HCT116 (cell line): ENCODE measurements around the gene SART1. TPM values are rescaled to one million over a fixed set of nuclear protein-coding genes. Genes with fewer than 3 reads are reported as not detected.

Experiments
- ATAC-seq: fragments of 200-7000 bp; cut with Tn5 transposase; 2 replicates; pipeline ENCODE4 v1.9.1; 2020; ENCODE audit warnings: mild to moderate bottlenecking, moderate library complexity
- BruUV-seq: library from RNA; stranded (reverse); fragments of 400-500 nt; replicated peaks from 2 replicates; lab custom pipeline; 2021; lab: Mats Ljungman, UMichigan
- CTCF ChIA-PET: fragments of 300-600 bp; sonication (Branson Sonifier 250); formaldehyde crosslinking; loops from one replicate; lab custom pipeline; 2021; ENCODE audit warnings: antibody characterized with exemption; lab: Charles Lee
- POLR2A ChIA-PET: fragments of 300-600, 350-600 bp; sonication (Branson Sonifier 250); formaldehyde crosslinking; loops from one replicate; lab custom pipeline; 2021; ENCODE audit warnings: antibody characterized with exemption; lab: Charles Lee
- RAD21 ChIA-PET, 2 experiments: fragments of 300-600 bp; sonication (Branson Sonifier 250); formaldehyde crosslinking; loops; one replicate each; lab custom pipeline; 2023; ENCODE audit warnings: low total read pairs in 2 of 2; ENCODE audit not compliant: uncharacterized antibody in 2 of 2, unreplicated experiment in 2 of 2, low non-redundant PET in 1 of 2; lab: Charles Lee
- DNase-seq: peaks from one replicate; pipeline ENCODE4 v3.0.0-alpha.2; 2010; ENCODE audit warnings: low read depth, low spot score
- H2AFZ ChIP-seq: fragments of 200-600 bp; shearing (Covaris generic), sonication (generic); 2 replicates; pipeline ENCODE4 v1.6.1; 2017; ENCODE audit warnings: low read depth, mixed run types, mixed read lengths, antibody characterized with exemption, low read length; ENCODE audit not compliant: poor library complexity, severe bottlenecking
- H3K27ac ChIP-seq: 2 replicates; pipeline ENCODE4 v1.5.1; 2012; ENCODE audit warnings: low read depth, low read length
- H3K27me3 ChIP-seq: fragments of 200-600 bp; sonication (generic); 2 replicates; pipeline ENCODE4 v1.6.1; 2016; ENCODE audit warnings: mixed run types, low read length, mixed read lengths; ENCODE audit not compliant: insufficient read depth
- H3K36me3 ChIP-seq, 2 experiments: fragments of 200-500 bp in 1 of 2; fragments of 200-600 bp in 1 of 2; sonication (Bioruptor generic) in 1 of 2; sonication (generic) in 1 of 2; 2 replicates each; pipeline versions ENCODE4 v1.5.1 to v1.6.1; 2014 to 2016; ENCODE audit warnings: low read length in 2 of 2, inconsistent platforms in 1 of 2, mixed read lengths in 1 of 2, mixed run types in 1 of 2; ENCODE audit not compliant: insufficient read depth in 2 of 2, control insufficient read depth in 1 of 2
- H3K4me1 ChIP-seq, 2 experiments: fragments of 200-600 bp in 1 of 2; sonication (generic) in 1 of 2; 2 replicates each; pipeline versions ENCODE4 v1.5.1 to v1.6.1; 2012 to 2017; ENCODE audit warnings: low read length in 2 of 2, inconsistent platforms in 1 of 2, mild to moderate bottlenecking in 1 of 2, mixed read lengths in 1 of 2, mixed run types in 1 of 2, moderate library complexity in 1 of 2; ENCODE audit not compliant: insufficient read depth in 2 of 2, control insufficient read depth in 1 of 2
- H3K4me2 ChIP-seq: fragments of 200-600 bp; sonication (generic); 2 replicates; pipeline ENCODE4 v1.6.1; 2017; ENCODE audit warnings: mixed run types, low read length, mixed read lengths
- H3K4me3 ChIP-seq, 2 experiments: fragments of 200-600 bp in 1 of 2; sonication (generic) in 1 of 2; replicated peaks in 1 of 2; 2 replicates each; pipeline ENCODE4 v1.5.1; 2011 to 2016; ENCODE audit warnings: low read length in 2 of 2, control low read depth in 1 of 2, low read depth in 1 of 2, mild to moderate bottlenecking in 1 of 2, mixed read lengths in 1 of 2, mixed run types in 1 of 2
- H3K79me2 ChIP-seq: fragments of 200-600 bp; sonication (generic); 2 replicates; pipeline ENCODE4 v1.6.1; 2017; ENCODE audit warnings: mild to moderate bottlenecking, mixed run types, low read length, moderate library complexity, mixed read lengths; ENCODE audit not compliant: insufficient read depth
- H3K9ac ChIP-seq: fragments of 200-600 bp; sonication (generic); 2 replicates; pipeline ENCODE4 v1.6.1; 2016; ENCODE audit warnings: low read length, mixed read lengths
- H3K9me2 ChIP-seq: fragments of 200-600 bp; sonication (generic), shearing (Covaris generic); 2 replicates; pipeline ENCODE4 v1.6.1; 2017; ENCODE audit warnings: mixed run types, mild to moderate bottlenecking, moderate library complexity; ENCODE audit not compliant: insufficient read depth
- H3K9me3 ChIP-seq, 2 experiments: fragments of 200-500 bp in 1 of 2; fragments of 200-600 bp in 1 of 2; sonication (Bioruptor generic) in 1 of 2; sonication (generic) in 1 of 2; 2 replicates each; pipeline ENCODE4 v1.6.1; 2014 to 2017; ENCODE audit warnings: low read length in 2 of 2, mixed read lengths in 2 of 2, inconsistent platforms in 1 of 2, low read depth in 1 of 2, mild to moderate bottlenecking in 1 of 2, mixed run types in 1 of 2, moderate library complexity in 1 of 2; ENCODE audit not compliant: control insufficient read depth in 1 of 2, insufficient read depth in 1 of 2
- H4K20me1 ChIP-seq: fragments of 200-600 bp; sonication (generic), shearing (Covaris generic); 2 replicates; pipeline ENCODE4 v1.6.1; 2017; ENCODE audit warnings: mixed run types, mild to moderate bottlenecking, moderate library complexity; ENCODE audit not compliant: insufficient read depth
- POLR2A ChIP-seq: IDR thresholded peaks from 2 replicates; pipeline ENCODE4 v1.7.0; 2011; ENCODE audit warnings: borderline replicate concordance; ENCODE audit not compliant: insufficient read depth, insufficient read length; ENCODE audit errors: extremely low read depth
- SIN3A ChIP-seq: IDR thresholded peaks from 2 replicates; pipeline ENCODE4 v1.6.1; 2012; ENCODE audit warnings: low read depth
- SRF ChIP-seq: IDR thresholded peaks from 2 replicates; pipeline ENCODE4 v1.6.1; 2012; ENCODE audit warnings: low read depth
- YY1 ChIP-seq: IDR thresholded peaks from 2 replicates; pipeline ENCODE4 v1.6.1; 2011; ENCODE audit warnings: low read length, low read depth, moderate library complexity, mild to moderate bottlenecking; ENCODE audit not compliant: insufficient replicate concordance; ENCODE audit errors: extremely low read depth
- ZFX ChIP-seq: fragments of 450-650 bp; IDR thresholded peaks from 2 replicates; pipeline ENCODE4 v1.6.1; 2017
- ZNF274 ChIP-seq: fragments of 200-500 bp; sonication (Bioruptor generic); IDR thresholded peaks from 2 replicates; pipeline ENCODE4 v1.6.1; 2014; ENCODE audit warnings: mild to moderate bottlenecking, low read depth, low read length, inconsistent platforms
- intact Hi-C: fragments of 100-400 bp; cut with micrococcal nuclease; formaldehyde crosslinking; loops from 2 replicates; pipeline ENCODE4 v1.10.0; 2022
- total RNA-seq: library from RNA; stranded (reverse); gene quantifications from one replicate; pipeline ENCODE4 v1.2.1, GENCODE V29; 2021; ENCODE audit not compliant: unreplicated experiment
- TF ChIP-seq, protein P1 (sequence below): IDR thresholded peaks from 2 replicates; pipeline ENCODE4 v1.6.1; 2011; ENCODE audit warnings: mild to moderate bottlenecking, low read length, moderate library complexity; ENCODE audit not compliant: insufficient replicate concordance; ENCODE audit errors: extremely low read depth
- TF ChIP-seq, protein P2 (sequence below): IDR thresholded peaks from 2 replicates; pipeline ENCODE4 v1.6.1; 2012; ENCODE audit warnings: low read depth

Gene SART1
- total RNA-seq, 1 experiment from 2014 or later: 47.9 TPM

GRCh38 chr11:65953471-65953870 lies 8.1 kb upstream of the SART1 start:
- H3K27ac ChIP-seq: no peak overlapping the region
- ChIA-PET POLR2A (no interaction called here), CTCF (no interaction called here), RAD21 (no interaction called here)
- H3K4me1 ChIP-seq: no peaks in the 10 kb centered on the region
- intact Hi-C loops: no loop called here
- no peaks in the 10 kb centered on the region for H3K79me2 ChIP-seq
- ATAC-seq (no peak), DNase-seq (no peak)
- H3K4me3 ChIP-seq: no peak overlapping the region
- TF ChIP-seq, protein P1, sequence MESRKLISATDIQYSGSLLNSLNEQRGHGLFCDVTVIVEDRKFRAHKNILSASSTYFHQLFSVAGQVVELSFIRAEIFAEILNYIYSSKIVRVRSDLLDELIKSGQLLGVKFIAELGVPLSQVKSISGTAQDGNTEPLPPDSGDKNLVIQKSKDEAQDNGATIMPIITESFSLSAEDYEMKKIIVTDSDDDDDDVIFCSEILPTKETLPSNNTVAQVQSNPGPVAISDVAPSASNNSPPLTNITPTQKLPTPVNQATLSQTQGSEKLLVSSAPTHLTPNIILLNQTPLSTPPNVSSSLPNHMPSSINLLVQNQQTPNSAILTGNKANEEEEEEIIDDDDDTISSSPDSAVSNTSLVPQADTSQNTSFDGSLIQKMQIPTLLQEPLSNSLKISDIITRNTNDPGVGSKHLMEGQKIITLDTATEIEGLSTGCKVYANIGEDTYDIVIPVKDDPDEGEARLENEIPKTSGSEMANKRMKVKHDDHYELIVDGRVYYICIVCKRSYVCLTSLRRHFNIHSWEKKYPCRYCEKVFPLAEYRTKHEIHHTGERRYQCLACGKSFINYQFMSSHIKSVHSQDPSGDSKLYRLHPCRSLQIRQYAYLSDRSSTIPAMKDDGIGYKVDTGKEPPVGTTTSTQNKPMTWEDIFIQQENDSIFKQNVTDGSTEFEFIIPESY: no peak
- TF ChIP-seq YY1 (no peak), POLR2A (no peak), SRF (no peak)
- no peak overlapping the region for H2AFZ ChIP-seq
- H3K9me2 ChIP-seq: no peaks in the 10 kb centered on the region
- no peak overlapping the region for H3K9ac ChIP-seq
- no peaks in the 10 kb centered on the region for H4K20me1 ChIP-seq
- BruUV-seq: no TSS peak
- no peaks in the 10 kb centered on the region for H3K9me3 ChIP-seq
- H3K27me3 ChIP-seq: no peaks in the 10 kb centered on the region
- H3K4me2 ChIP-seq: no peak overlapping the region
- no peaks in the 10 kb centered on the region for H3K36me3 ChIP-seq

GRCh38 chr11:65954771-65955170 lies 6.8 kb upstream of the SART1 start:
- Histone ChIP-seq H2AFZ (no peak overlapping the region), H4K20me1 (no peaks in the 10 kb centered on the region), H3K27me3 (no peaks in the 10 kb centered on the region), H3K4me1 (no peaks in the 10 kb centered on the region), H3K9ac (no peak overlapping the region), H3K9me3 (no peaks in the 10 kb centered on the region), H3K36me3 (no peaks in the 10 kb centered on the region), H3K9me2 (no peaks in the 10 kb centered on the region), H3K4me2 (no peak overlapping the region), H3K79me2 (no peaks in the 10 kb centered on the region), H3K27ac (no peak overlapping the region), H3K4me3 (no peak overlapping the region)
- ChIA-PET CTCF (no interaction called here), POLR2A (no interaction called here), RAD21 (no interaction called here)
- DNase-seq (no peak), ATAC-seq (no peak)
- TF ChIP-seq ZNF274: no peak
- TF ChIP-seq, protein P2, sequence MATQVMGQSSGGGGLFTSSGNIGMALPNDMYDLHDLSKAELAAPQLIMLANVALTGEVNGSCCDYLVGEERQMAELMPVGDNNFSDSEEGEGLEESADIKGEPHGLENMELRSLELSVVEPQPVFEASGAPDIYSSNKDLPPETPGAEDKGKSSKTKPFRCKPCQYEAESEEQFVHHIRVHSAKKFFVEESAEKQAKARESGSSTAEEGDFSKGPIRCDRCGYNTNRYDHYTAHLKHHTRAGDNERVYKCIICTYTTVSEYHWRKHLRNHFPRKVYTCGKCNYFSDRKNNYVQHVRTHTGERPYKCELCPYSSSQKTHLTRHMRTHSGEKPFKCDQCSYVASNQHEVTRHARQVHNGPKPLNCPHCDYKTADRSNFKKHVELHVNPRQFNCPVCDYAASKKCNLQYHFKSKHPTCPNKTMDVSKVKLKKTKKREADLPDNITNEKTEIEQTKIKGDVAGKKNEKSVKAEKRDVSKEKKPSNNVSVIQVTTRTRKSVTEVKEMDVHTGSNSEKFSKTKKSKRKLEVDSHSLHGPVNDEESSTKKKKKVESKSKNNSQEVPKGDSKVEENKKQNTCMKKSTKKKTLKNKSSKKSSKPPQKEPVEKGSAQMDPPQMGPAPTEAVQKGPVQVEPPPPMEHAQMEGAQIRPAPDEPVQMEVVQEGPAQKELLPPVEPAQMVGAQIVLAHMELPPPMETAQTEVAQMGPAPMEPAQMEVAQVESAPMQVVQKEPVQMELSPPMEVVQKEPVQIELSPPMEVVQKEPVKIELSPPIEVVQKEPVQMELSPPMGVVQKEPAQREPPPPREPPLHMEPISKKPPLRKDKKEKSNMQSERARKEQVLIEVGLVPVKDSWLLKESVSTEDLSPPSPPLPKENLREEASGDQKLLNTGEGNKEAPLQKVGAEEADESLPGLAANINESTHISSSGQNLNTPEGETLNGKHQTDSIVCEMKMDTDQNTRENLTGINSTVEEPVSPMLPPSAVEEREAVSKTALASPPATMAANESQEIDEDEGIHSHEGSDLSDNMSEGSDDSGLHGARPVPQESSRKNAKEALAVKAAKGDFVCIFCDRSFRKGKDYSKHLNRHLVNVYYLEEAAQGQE: no peak
- no peak for TF ChIP-seq SIN3A
- TF ChIP-seq, protein P1: no peak
- no peak for TF ChIP-seq ZFX
- BruUV-seq: no TSS peak
- intact Hi-C loops: no loop called here
